Measurements from ENCODE around the gene HOXC6.

- no peak for TF ChIP-seq CTCF (IDR thresholded peaks at IDR 0.05)
- no peak for TF ChIP-seq POLR2A (IDR thresholded peaks at IDR 0.05)
These were observed 41.4 kb upstream of the HOXC6 start for GRCh38 chr12:53986686-53987483.

Data from tibial nerve (tissue), 3 donors.